Osteocyte (in vitro differentiated cells): ENCODE measurements around the gene ZNF226. TPM values are rescaled to one million over a fixed set of nuclear protein-coding genes. Genes with fewer than 3 reads are reported as not detected.
"Not testable (repeated sequence)": the region's sequence is repeated elsewhere in the genome, so short reads cannot be mapped to it uniquely, and the experiment has no call there.

Source experiments
- DNase-seq: peaks from one replicate; pipeline ENCODE4 v3.0.0; 2021; ENCODE audit warnings: mixed read lengths; ENCODE audit not compliant: unreplicated experiment; ENCODE audit errors: extremely low spot score
- H3K27ac Mint-ChIP-seq: one replicate; pipeline ENCODE4 v1.8.0; 2021; ENCODE audit warnings: mild to moderate bottlenecking, mixed read lengths; ENCODE audit not compliant: unreplicated experiment
- H3K27me3 Mint-ChIP-seq: one replicate; pipeline ENCODE4 v1.8.0; 2021; ENCODE audit warnings: mixed read lengths; ENCODE audit not compliant: unreplicated experiment
- H3K36me3 Mint-ChIP-seq: one replicate; pipeline ENCODE4 v1.8.0; 2021; ENCODE audit warnings: mixed read lengths; ENCODE audit not compliant: unreplicated experiment
- H3K4me1 Mint-ChIP-seq: one replicate; pipeline ENCODE4 v1.8.0; 2021; ENCODE audit warnings: mixed read lengths; ENCODE audit not compliant: unreplicated experiment
- H3K4me3 Mint-ChIP-seq: one replicate; pipeline ENCODE4 v1.8.0; 2021; ENCODE audit warnings: mild to moderate bottlenecking, moderate library complexity, mixed read lengths; ENCODE audit not compliant: unreplicated experiment
- H3K9me3 Mint-ChIP-seq: one replicate; pipeline ENCODE4 v1.8.0; 2021; ENCODE audit warnings: mixed read lengths; ENCODE audit not compliant: unreplicated experiment
- CTCF ChIP-seq: fragments of 200-600 bp; sonication (generic); IDR thresholded peaks from 2 replicates; pipeline ENCODE4 v1.5.0; 2021; ENCODE audit warnings: antibody characterized with exemption, mild to moderate bottlenecking, moderate library complexity
- total RNA-seq: library from RNA; stranded (reverse); gene quantifications from 2 replicates; pipeline ENCODE4 v1.2.1, GENCODE V29; 2021

ZNF226 gene
- total RNA-seq, 1 donor from 2014 or later, result 28.8 TPM

GRCh38 chr19:44196772-44197171, 31.9 kb downstream of the ZNF226 start:
- Mint-ChIP-seq H3K4me1 (no peaks in the 10 kb centered on the region), H3K27ac (no peak overlapping the region), H3K27me3 (no peaks in the 10 kb centered on the region), H3K4me3 (no peak overlapping the region), H3K36me3 (peaks cover 2% of the 10 kb centered on the region), H3K9me3 (peaks cover 16% of the 10 kb centered on the region)
- DNase-seq, result no peak
- no peak for TF ChIP-seq CTCF

GRCh38 chr19:44202470-44202869, 37.6 kb downstream of the ZNF226 start:
- Mint-ChIP-seq H3K27ac (no peak overlapping the region), H3K9me3 (peaks cover 14% of the 10 kb centered on the region), H3K4me1 (peaks cover 4% of the 10 kb centered on the region), H3K27me3 (no peaks in the 10 kb centered on the region), H3K4me3 (no peak overlapping the region), H3K36me3 (peaks cover 2% of the 10 kb centered on the region)
- DNase-seq, result no peak
- TF ChIP-seq CTCF, result no peak

DNA sequence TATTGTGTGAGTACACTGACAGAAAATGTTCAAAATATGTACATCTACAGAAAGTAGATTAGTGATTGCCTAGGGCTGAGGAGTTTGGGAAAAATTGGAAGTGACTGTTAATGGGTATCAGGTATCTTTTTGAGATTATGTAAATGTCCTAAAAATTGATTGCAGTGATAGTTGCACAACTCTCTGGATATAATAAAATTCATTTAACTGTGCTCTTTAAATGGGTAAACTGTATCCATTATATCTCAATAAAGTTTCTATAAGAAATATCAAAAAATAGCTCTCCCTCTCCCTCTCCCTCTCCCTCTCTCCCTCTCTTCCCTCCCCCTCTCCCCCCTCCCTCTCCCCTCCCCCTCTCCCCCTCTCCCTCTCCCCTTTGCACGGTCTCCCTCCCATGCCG, 38.1 kb downstream of the ZNF226 start:
- H3K4me1 Mint-ChIP-seq, result peaks cover 6% of the 10 kb centered on the region
- H3K27me3 Mint-ChIP-seq, result no peaks in the 10 kb centered on the region
- H3K36me3 Mint-ChIP-seq, result peaks cover 2% of the 10 kb centered on the region
- no peak for DNase-seq
- no peak overlapping the region for H3K4me3 Mint-ChIP-seq
- peaks cover 14% of the 10 kb centered on the region for H3K9me3 Mint-ChIP-seq
- no peak for TF ChIP-seq CTCF
- H3K27ac Mint-ChIP-seq, result no peak overlapping the region

GRCh38 chr19:44203877-44204276, 39.0 kb downstream of the ZNF226 start:
- Mint-ChIP-seq H3K9me3 (peaks cover 14% of the 10 kb centered on the region), H3K4me1 (peaks cover 11% of the 10 kb centered on the region)
- DNase-seq, H3K27me3 Mint-ChIP-seq, H3K36me3 Mint-ChIP-seq, H3K4me3 Mint-ChIP-seq, H3K27ac Mint-ChIP-seq: not testable (repeated sequence)

GRCh38 chr19:44204772-44205171, 39.9 kb downstream of the ZNF226 start:
- no peak overlapping the region for H3K27ac Mint-ChIP-seq
- no peak overlapping the region for H3K4me3 Mint-ChIP-seq
- H3K9me3 Mint-ChIP-seq, result peaks cover 14% of the 10 kb centered on the region
- TF ChIP-seq CTCF, result no peak
- no peak for DNase-seq
- no peaks in the 10 kb centered on the region for H3K27me3 Mint-ChIP-seq
- peaks cover 11% of the 10 kb centered on the region for H3K4me1 Mint-ChIP-seq
- H3K36me3 Mint-ChIP-seq, result peaks cover 2% of the 10 kb centered on the region
